Neural cell (in vitro differentiated cells): Measurements from ENCODE around the gene BICD1. TPM values are rescaled to one million over a fixed set of nuclear protein-coding genes. Genes with fewer than 3 reads are reported as not detected.

ENCODE experiments used
- H2AFZ ChIP-seq: fragments of 200-600, 300-800 bp; sonication (generic), shearing (Covaris generic); 2 replicates; pipeline ENCODE4 v1.6.0; 2014; ENCODE audit warnings: low read depth, mild to moderate bottlenecking, antibody characterized with exemption, low read length, moderate library complexity
- H3F3A ChIP-seq: fragments of 200-600 bp; shearing (Covaris generic); 2 replicates; pipeline ENCODE4 v1.6.1; 2016; ENCODE audit warnings: mild to moderate bottlenecking, moderate library complexity, mixed read lengths, antibody characterized with exemption, low read length; ENCODE audit not compliant: insufficient read depth, poor library complexity, severe bottlenecking
- H3K27ac ChIP-seq: fragments of 200-600, 300-800 bp; sonication (generic), shearing (Covaris generic); 2 replicates; pipeline ENCODE4 v1.5.1; 2014; ENCODE audit warnings: mild to moderate bottlenecking, low read length, moderate library complexity
- H3K27me3 ChIP-seq: fragments of 300-800, 200-600 bp; sonication (generic), shearing (Covaris generic); 2 replicates; pipeline ENCODE4 v1.6.0; 2014; ENCODE audit warnings: mild to moderate bottlenecking, low read depth, low read length, moderate library complexity; ENCODE audit not compliant: insufficient read depth
- H3K36me3 ChIP-seq: fragments of 300-800, 200-600 bp; sonication (generic), shearing (Covaris generic); 2 replicates; pipeline ENCODE4 v1.5.1; 2014; ENCODE audit warnings: mild to moderate bottlenecking, antibody characterized with exemption, low read length, moderate library complexity; ENCODE audit not compliant: insufficient read depth
- H3K4me2 ChIP-seq: fragments of 300-800, 200-600 bp; sonication (generic), shearing (Covaris generic); 2 replicates; pipeline ENCODE4 v1.6.0; 2014; ENCODE audit warnings: mild to moderate bottlenecking, low read length
- H3K4me3 ChIP-seq: fragments of 300-800, 200-600 bp; sonication (generic), shearing (Covaris generic); 2 replicates; pipeline ENCODE4 v1.5.1; 2014; ENCODE audit warnings: mild to moderate bottlenecking, low read length, moderate library complexity
- H3K79me2 ChIP-seq: fragments of 200-600 bp; shearing (Covaris generic); replicated peaks from 2 replicates; pipeline ENCODE4 v1.6.0; 2014; ENCODE audit warnings: mild to moderate bottlenecking, low read length, moderate library complexity; ENCODE audit not compliant: insufficient read depth
- H3K9ac ChIP-seq: fragments of 300-800, 200-600 bp; sonication (generic), shearing (Covaris generic); 2 replicates; pipeline ENCODE4 v1.6.1; 2016; ENCODE audit warnings: mild to moderate bottlenecking, low read length, mixed read lengths
- H3K9me2 ChIP-seq: fragments of 200-600 bp; shearing (Covaris generic); 2 replicates; pipeline ENCODE4 v1.6.1; 2016; ENCODE audit warnings: mild to moderate bottlenecking, low read length, mixed read lengths; ENCODE audit not compliant: insufficient read depth
- H3K9me3 ChIP-seq: fragments of 200-600, 300-800 bp; sonication (generic), shearing (Covaris generic); 2 replicates; pipeline ENCODE4 v1.6.1; 2016; ENCODE audit warnings: mild to moderate bottlenecking, mixed run types, low read length, moderate library complexity, mixed read lengths
- H4K20me1 ChIP-seq: fragments of 200-600 bp; shearing (Covaris generic); 2 replicates; pipeline ENCODE4 v1.6.1; 2016; ENCODE audit warnings: mild to moderate bottlenecking, mixed run types; ENCODE audit not compliant: insufficient read depth
- EP300 ChIP-seq: fragments of 450-650 bp; conservative IDR thresholded peaks from 2 replicates; pipeline ENCODE4 v1.6.1; 2014; ENCODE audit warnings: antibody characterized with exemption, mild to moderate bottlenecking, moderate library complexity; ENCODE audit not compliant: poor library complexity, severe bottlenecking
- EZH2 ChIP-seq: fragments of 200-600, 300-800 bp; shearing (Covaris generic), sonication (generic); IDR thresholded peaks from 2 replicates; pipeline ENCODE4 v1.6.1; 2014; ENCODE audit warnings: antibody characterized with exemption, low read length, borderline replicate concordance, mild to moderate bottlenecking; ENCODE audit not compliant: insufficient read depth, poor library complexity, severe bottlenecking
- MXI1 ChIP-seq: fragments of 450-650 bp; conservative IDR thresholded peaks from 2 replicates; pipeline ENCODE4 v1.6.1; 2014; ENCODE audit warnings: antibody characterized with exemption, mild to moderate bottlenecking; ENCODE audit not compliant: poor library complexity, severe bottlenecking
- POLR2AphosphoS5 ChIP-seq: IDR thresholded peaks from 2 replicates; pipeline ENCODE4 v1.6.1; 2012
- RAD21 ChIP-seq: fragments of 450-650 bp; conservative IDR thresholded peaks from 2 replicates; pipeline ENCODE4 v1.6.1; 2014; ENCODE audit warnings: antibody characterized with exemption, mild to moderate bottlenecking, moderate library complexity
- SMC3 ChIP-seq: fragments of 450-650 bp; conservative IDR thresholded peaks from 2 replicates; pipeline ENCODE4 v1.6.1; 2014; ENCODE audit warnings: antibody characterized with exemption, mild to moderate bottlenecking, moderate library complexity; ENCODE audit not compliant: poor library complexity
- TAF1 ChIP-seq: IDR thresholded peaks from 2 replicates; pipeline ENCODE4 v1.6.1; 2012; ENCODE audit warnings: low read depth
- polyA plus RNA-seq: library from polyadenylated mRNA; depleted of rRNA; stranded (reverse); fragments of >200 nt; gene quantifications from 2 replicates; pipeline ENCODE4 v1.2.3, GENCODE V29; 2014
- TF ChIP-seq, protein P1 (sequence below): IDR thresholded peaks from 2 replicates; pipeline ENCODE4 v1.6.1; 2012; ENCODE audit warnings: borderline replicate concordance
- TF ChIP-seq, protein P2 (sequence below): fragments of 450-650 bp; IDR thresholded peaks from 2 replicates; pipeline ENCODE4 v1.5.1; 2014; ENCODE audit warnings: antibody characterized with exemption, mild to moderate bottlenecking, moderate library complexity; ENCODE audit not compliant: poor library complexity, severe bottlenecking

The BICD1 gene
- polyA plus RNA-seq, 1 donor from 2014 or later, result 41.1 TPM

DNA sequence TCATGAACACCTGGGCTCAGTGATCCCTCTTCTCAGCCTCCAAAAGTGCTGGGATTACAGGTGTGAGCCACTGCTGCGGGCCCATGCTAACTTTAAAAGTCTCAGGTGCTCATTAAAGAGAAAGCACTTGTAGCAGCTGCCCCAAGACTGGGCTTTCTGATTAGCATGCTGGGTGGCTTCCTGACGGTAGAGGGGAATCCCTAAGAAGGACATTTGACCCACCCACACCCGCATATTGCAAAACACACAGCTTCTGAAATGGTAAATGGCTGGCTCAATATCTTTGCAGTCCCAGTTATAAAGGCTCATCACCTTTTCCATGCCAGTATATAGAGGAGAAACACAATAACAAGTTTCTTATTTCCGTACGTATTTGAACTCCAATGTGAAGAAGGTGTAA lies 19.3 kb upstream of the BICD1 start:
- no peaks in the 10 kb centered on the region for H3K79me2 ChIP-seq
- H3K27ac ChIP-seq, result no peak overlapping the region
- no peak overlapping the region for H3K4me2 ChIP-seq
- no peaks in the 10 kb centered on the region for H4K20me1 ChIP-seq
- H2AFZ ChIP-seq, result no peak overlapping the region
- TF ChIP-seq MXI1, result no peak
- TF ChIP-seq EZH2, result no peak
- no peak for TF ChIP-seq POLR2AphosphoS5
- TF ChIP-seq, protein P1, sequence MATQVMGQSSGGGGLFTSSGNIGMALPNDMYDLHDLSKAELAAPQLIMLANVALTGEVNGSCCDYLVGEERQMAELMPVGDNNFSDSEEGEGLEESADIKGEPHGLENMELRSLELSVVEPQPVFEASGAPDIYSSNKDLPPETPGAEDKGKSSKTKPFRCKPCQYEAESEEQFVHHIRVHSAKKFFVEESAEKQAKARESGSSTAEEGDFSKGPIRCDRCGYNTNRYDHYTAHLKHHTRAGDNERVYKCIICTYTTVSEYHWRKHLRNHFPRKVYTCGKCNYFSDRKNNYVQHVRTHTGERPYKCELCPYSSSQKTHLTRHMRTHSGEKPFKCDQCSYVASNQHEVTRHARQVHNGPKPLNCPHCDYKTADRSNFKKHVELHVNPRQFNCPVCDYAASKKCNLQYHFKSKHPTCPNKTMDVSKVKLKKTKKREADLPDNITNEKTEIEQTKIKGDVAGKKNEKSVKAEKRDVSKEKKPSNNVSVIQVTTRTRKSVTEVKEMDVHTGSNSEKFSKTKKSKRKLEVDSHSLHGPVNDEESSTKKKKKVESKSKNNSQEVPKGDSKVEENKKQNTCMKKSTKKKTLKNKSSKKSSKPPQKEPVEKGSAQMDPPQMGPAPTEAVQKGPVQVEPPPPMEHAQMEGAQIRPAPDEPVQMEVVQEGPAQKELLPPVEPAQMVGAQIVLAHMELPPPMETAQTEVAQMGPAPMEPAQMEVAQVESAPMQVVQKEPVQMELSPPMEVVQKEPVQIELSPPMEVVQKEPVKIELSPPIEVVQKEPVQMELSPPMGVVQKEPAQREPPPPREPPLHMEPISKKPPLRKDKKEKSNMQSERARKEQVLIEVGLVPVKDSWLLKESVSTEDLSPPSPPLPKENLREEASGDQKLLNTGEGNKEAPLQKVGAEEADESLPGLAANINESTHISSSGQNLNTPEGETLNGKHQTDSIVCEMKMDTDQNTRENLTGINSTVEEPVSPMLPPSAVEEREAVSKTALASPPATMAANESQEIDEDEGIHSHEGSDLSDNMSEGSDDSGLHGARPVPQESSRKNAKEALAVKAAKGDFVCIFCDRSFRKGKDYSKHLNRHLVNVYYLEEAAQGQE, result no peak
- TF ChIP-seq SMC3, result no peak
- TF ChIP-seq, protein P2, sequence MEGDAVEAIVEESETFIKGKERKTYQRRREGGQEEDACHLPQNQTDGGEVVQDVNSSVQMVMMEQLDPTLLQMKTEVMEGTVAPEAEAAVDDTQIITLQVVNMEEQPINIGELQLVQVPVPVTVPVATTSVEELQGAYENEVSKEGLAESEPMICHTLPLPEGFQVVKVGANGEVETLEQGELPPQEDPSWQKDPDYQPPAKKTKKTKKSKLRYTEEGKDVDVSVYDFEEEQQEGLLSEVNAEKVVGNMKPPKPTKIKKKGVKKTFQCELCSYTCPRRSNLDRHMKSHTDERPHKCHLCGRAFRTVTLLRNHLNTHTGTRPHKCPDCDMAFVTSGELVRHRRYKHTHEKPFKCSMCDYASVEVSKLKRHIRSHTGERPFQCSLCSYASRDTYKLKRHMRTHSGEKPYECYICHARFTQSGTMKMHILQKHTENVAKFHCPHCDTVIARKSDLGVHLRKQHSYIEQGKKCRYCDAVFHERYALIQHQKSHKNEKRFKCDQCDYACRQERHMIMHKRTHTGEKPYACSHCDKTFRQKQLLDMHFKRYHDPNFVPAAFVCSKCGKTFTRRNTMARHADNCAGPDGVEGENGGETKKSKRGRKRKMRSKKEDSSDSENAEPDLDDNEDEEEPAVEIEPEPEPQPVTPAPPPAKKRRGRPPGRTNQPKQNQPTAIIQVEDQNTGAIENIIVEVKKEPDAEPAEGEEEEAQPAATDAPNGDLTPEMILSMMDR, result no peak
- TF ChIP-seq RAD21, result no peak
- no peak for TF ChIP-seq EP300
- no peak for TF ChIP-seq TAF1
- no peaks in the 10 kb centered on the region for H3K36me3 ChIP-seq
- no peaks in the 10 kb centered on the region for H3K9me2 ChIP-seq
- H3K27me3 ChIP-seq, result no peaks in the 10 kb centered on the region
- no peaks in the 10 kb centered on the region for H3K9me3 ChIP-seq
- no peak overlapping the region for H3K9ac ChIP-seq
- H3K4me3 ChIP-seq, result no peak overlapping the region
- H3F3A ChIP-seq, result peaks cover 7% of the 10 kb centered on the region

DNA sequence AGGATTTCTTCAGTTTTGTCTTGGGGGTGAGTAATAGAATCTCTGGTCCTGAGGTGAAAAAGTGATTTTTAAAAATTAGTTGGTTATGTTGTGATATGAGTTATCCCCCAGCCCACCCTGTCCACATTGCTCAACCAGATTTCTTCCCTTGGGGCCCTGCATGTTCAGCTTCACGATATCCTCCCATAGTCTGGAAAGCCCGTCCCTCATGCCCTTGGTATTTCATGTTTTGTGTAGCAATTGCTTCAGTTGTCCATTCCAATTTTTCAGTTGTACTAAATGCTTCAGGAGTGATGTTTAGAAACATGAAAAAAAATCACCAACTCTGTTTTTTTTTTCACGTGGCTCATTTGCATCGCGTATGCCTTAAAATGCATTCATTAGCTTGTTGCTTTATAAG lies 17.5 kb upstream of the BICD1 start:
- Histone ChIP-seq H3K9me3 (no peaks in the 10 kb centered on the region), H3K4me3 (no peak overlapping the region), H3K36me3 (no peaks in the 10 kb centered on the region), H3K27ac (no peak overlapping the region), H3F3A (peaks cover 7% of the 10 kb centered on the region), H3K4me2 (no peak overlapping the region), H2AFZ (no peak overlapping the region), H3K79me2 (no peaks in the 10 kb centered on the region), H3K27me3 (no peaks in the 10 kb centered on the region), H3K9ac (no peak overlapping the region), H4K20me1 (no peaks in the 10 kb centered on the region), H3K9me2 (no peaks in the 10 kb centered on the region)
- TF ChIP-seq POLR2AphosphoS5, result no peak
- TF ChIP-seq, protein P2, result no peak
- TF ChIP-seq MXI1, result no peak
- no peak for TF ChIP-seq RAD21
- TF ChIP-seq, protein P1, result no peak
- no peak for TF ChIP-seq EZH2
- TF ChIP-seq TAF1, result no peak
- TF ChIP-seq EP300, result no peak
- no peak for TF ChIP-seq SMC3
